Activated naive CD8-positive, alpha-beta T cell treated with anti-CD3 and anti-CD28 coated beads, Interleukin-2, amount 50 U/mL, for 24 hours (primary cell): ENCODE results near the gene RRP1.

Experiments
- ATAC-seq: fragments of 150-1000 bp; cut with Tn5 transposase; one replicate; pipeline ENCODE4 v1.10.0; 2021
- DNase-seq: peaks from one replicate; pipeline ENCODE4 v3.0.0; 2021
- H3K27ac Mint-ChIP-seq: one replicate; pipeline ENCODE4 v1.8.0; 2021; ENCODE audit warnings: mild to moderate bottlenecking, mixed read lengths
- H3K27me3 Mint-ChIP-seq: one replicate; pipeline ENCODE4 v1.8.0; 2021; ENCODE audit warnings: mixed read lengths
- H3K36me3 Mint-ChIP-seq: one replicate; pipeline ENCODE4 v1.8.0; 2021; ENCODE audit warnings: low read depth, mixed read lengths
- H3K4me1 Mint-ChIP-seq: one replicate; pipeline ENCODE4 v1.8.0; 2021; ENCODE audit warnings: mixed read lengths
- H3K4me3 Mint-ChIP-seq: one replicate; pipeline ENCODE4 v1.8.0; 2021; ENCODE audit warnings: mild to moderate bottlenecking, moderate library complexity, mixed read lengths
- H3K9me3 Mint-ChIP-seq: one replicate; pipeline ENCODE4 v1.8.0; 2021; ENCODE audit warnings: mixed read lengths

Gene RRP1

GRCh38 chr21:43764576-43765495 lies 24.5 kb upstream of the RRP1 start:
- Mint-ChIP-seq H3K27ac (no peak overlapping the region), H3K27me3 (no peaks in the 10 kb centered on the region), H3K4me1 (no peaks in the 10 kb centered on the region), H3K4me3 (no peak overlapping the region), H3K36me3 (peaks cover 1% of the 10 kb centered on the region), H3K9me3 (no peaks in the 10 kb centered on the region)
- ATAC-seq (no peak), DNase-seq (no peak)

- ATAC-seq (no peak), DNase-seq (no peak)
- Mint-ChIP-seq H3K27me3 (no peaks in the 10 kb centered on the region), H3K27ac (no peak overlapping the region), H3K9me3 (no peaks in the 10 kb centered on the region), H3K4me3 (no peak overlapping the region), H3K36me3 (peaks cover 7% of the 10 kb centered on the region), H3K4me1 (peaks cover 6% of the 10 kb centered on the region)
Measured at GRCh38 chr21:43766734-43767497, 22.5 kb upstream of the RRP1 start.

GRCh38 chr21:43767498-43767983 lies 21.8 kb upstream of the RRP1 start:
- ATAC-seq (peak; percentile 7), DNase-seq (no peak)
- H3K27me3 Mint-ChIP-seq, result no peaks in the 10 kb centered on the region
- peaks cover 7% of the 10 kb centered on the region for H3K4me1 Mint-ChIP-seq
- H3K36me3 Mint-ChIP-seq, result peaks cover 7% of the 10 kb centered on the region
- H3K4me3 Mint-ChIP-seq, result no peak overlapping the region
- no peak overlapping the region for H3K27ac Mint-ChIP-seq
- no peaks in the 10 kb centered on the region for H3K9me3 Mint-ChIP-seq

GRCh38 chr21:43767984-43768867 lies 21.2 kb upstream of the RRP1 start:
- DNase-seq (no peak), ATAC-seq (no peak)
- H3K27ac Mint-ChIP-seq, result no peak overlapping the region
- H3K36me3 Mint-ChIP-seq, result peaks cover 9% of the 10 kb centered on the region
- no peak overlapping the region for H3K4me3 Mint-ChIP-seq
- H3K27me3 Mint-ChIP-seq, result no peaks in the 10 kb centered on the region
- H3K9me3 Mint-ChIP-seq, result no peaks in the 10 kb centered on the region
- peaks cover 8% of the 10 kb centered on the region for H3K4me1 Mint-ChIP-seq

GRCh38 chr21:43768868-43769167 lies 20.6 kb upstream of the RRP1 start:
- no peaks in the 10 kb centered on the region for H3K27me3 Mint-ChIP-seq
- H3K27ac Mint-ChIP-seq, result no peak overlapping the region
- no peak overlapping the region for H3K4me3 Mint-ChIP-seq
- peaks cover 8% of the 10 kb centered on the region for H3K4me1 Mint-ChIP-seq
- H3K9me3 Mint-ChIP-seq, result no peaks in the 10 kb centered on the region
- DNase-seq (no peak), ATAC-seq (no peak)
- peaks cover 11% of the 10 kb centered on the region for H3K36me3 Mint-ChIP-seq

GRCh38 chr21:43769325-43769958 lies 19.9 kb upstream of the RRP1 start:
- DNase-seq, result no peak
- Mint-ChIP-seq H3K27ac (no peak overlapping the region), H3K4me3 (no peak overlapping the region), H3K36me3 (peaks cover 15% of the 10 kb centered on the region), H3K9me3 (no peaks in the 10 kb centered on the region), H3K4me1 (peaks cover 11% of the 10 kb centered on the region), H3K27me3 (no peaks in the 10 kb centered on the region)
- no peak for ATAC-seq

GRCh38 chr21:43770066-43770655 lies 19.2 kb upstream of the RRP1 start:
- H3K4me1 Mint-ChIP-seq, result peaks cover 15% of the 10 kb centered on the region
- no peak overlapping the region for H3K27ac Mint-ChIP-seq
- no peak overlapping the region for H3K4me3 Mint-ChIP-seq
- DNase-seq (no peak), ATAC-seq (no peak)
- H3K36me3 Mint-ChIP-seq, result peaks cover 15% of the 10 kb centered on the region
- no peaks in the 10 kb centered on the region for H3K27me3 Mint-ChIP-seq
- no peaks in the 10 kb centered on the region for H3K9me3 Mint-ChIP-seq

GRCh38 chr21:43771199-43771675 lies 18.1 kb upstream of the RRP1 start:
- no peaks in the 10 kb centered on the region for H3K27me3 Mint-ChIP-seq
- H3K36me3 Mint-ChIP-seq, result peaks cover 15% of the 10 kb centered on the region
- H3K4me1 Mint-ChIP-seq, result peaks cover 21% of the 10 kb centered on the region
- H3K9me3 Mint-ChIP-seq, result no peaks in the 10 kb centered on the region
- no peak overlapping the region for H3K4me3 Mint-ChIP-seq
- H3K27ac Mint-ChIP-seq, result no peak overlapping the region
- DNase-seq (no peak), ATAC-seq (no peak)

- ATAC-seq (no peak), DNase-seq (no peak)
- Mint-ChIP-seq H3K36me3 (peaks cover 15% of the 10 kb centered on the region), H3K4me1 (peaks cover 21% of the 10 kb centered on the region), H3K27ac (no peak overlapping the region), H3K27me3 (no peaks in the 10 kb centered on the region), H3K9me3 (no peaks in the 10 kb centered on the region), H3K4me3 (no peak overlapping the region)
Measured at GRCh38 chr21:43771698-43772424, 17.5 kb upstream of the RRP1 start.

- no peak for ATAC-seq
- no peak for DNase-seq
- Mint-ChIP-seq H3K27ac (no peak overlapping the region), H3K27me3 (no peaks in the 10 kb centered on the region), H3K4me1 (peaks cover 22% of the 10 kb centered on the region), H3K36me3 (peaks cover 15% of the 10 kb centered on the region), H3K9me3 (no peaks in the 10 kb centered on the region), H3K4me3 (no peak overlapping the region)
Measured at GRCh38 chr21:43772425-43772821, 17.0 kb upstream of the RRP1 start.

- ATAC-seq, result no peak
- Mint-ChIP-seq H3K9me3 (no peaks in the 10 kb centered on the region), H3K36me3 (peaks cover 15% of the 10 kb centered on the region), H3K27ac (no peak overlapping the region), H3K27me3 (no peaks in the 10 kb centered on the region), H3K4me1 (peaks cover 36% of the 10 kb centered on the region), H3K4me3 (no peak overlapping the region)
- DNase-seq, result no peak
Measured at GRCh38 chr21:43774163-43774562, 15.2 kb upstream of the RRP1 start.

- DNase-seq (no peak), ATAC-seq (no peak)
- no peaks in the 10 kb centered on the region for H3K27me3 Mint-ChIP-seq
- H3K36me3 Mint-ChIP-seq, result peaks cover 15% of the 10 kb centered on the region
- H3K27ac Mint-ChIP-seq, result no peak overlapping the region
- peaks cover 41% of the 10 kb centered on the region for H3K4me1 Mint-ChIP-seq
- peak overlapping the region; percentile 87 for H3K4me3 Mint-ChIP-seq
- H3K9me3 Mint-ChIP-seq, result no peaks in the 10 kb centered on the region
Measured at GRCh38 chr21:43775190-43775589, 14.2 kb upstream of the RRP1 start.

- peaks cover 15% of the 10 kb centered on the region for H3K36me3 Mint-ChIP-seq
- H3K4me1 Mint-ChIP-seq, result peaks cover 41% of the 10 kb centered on the region
- peak; percentile 86 for DNase-seq
- peak within 1 kb of the TSS; percentile 37 for H3K27ac Mint-ChIP-seq
- no peaks in the 10 kb centered on the region for H3K27me3 Mint-ChIP-seq
- peak; percentile 62 for ATAC-seq
- H3K9me3 Mint-ChIP-seq, result no peaks in the 10 kb centered on the region
- peak within 1 kb of the TSS; percentile 87 for H3K4me3 Mint-ChIP-seq
Measured at GRCh38 chr21:43775795-43776430, 13.5 kb upstream of the RRP1 start, which contains the start of gene CSTB. CSTB (minus strand) TSS chr21:43776308; CDS start chr21:43776269, 39 bp downstream.
